HG03439 (cell line): Measurements from ENCODE around the gene TMEM183A.

Experiments
- ATAC-seq: cut with Tn5 transposase; IDR thresholded peaks from one replicate; pipeline ENCODE4 v1.9.1; 2021; ENCODE audit warnings: mild to moderate bottlenecking, moderate library complexity; ENCODE audit not compliant: unreplicated experiment

Gene TMEM183A

DNA sequence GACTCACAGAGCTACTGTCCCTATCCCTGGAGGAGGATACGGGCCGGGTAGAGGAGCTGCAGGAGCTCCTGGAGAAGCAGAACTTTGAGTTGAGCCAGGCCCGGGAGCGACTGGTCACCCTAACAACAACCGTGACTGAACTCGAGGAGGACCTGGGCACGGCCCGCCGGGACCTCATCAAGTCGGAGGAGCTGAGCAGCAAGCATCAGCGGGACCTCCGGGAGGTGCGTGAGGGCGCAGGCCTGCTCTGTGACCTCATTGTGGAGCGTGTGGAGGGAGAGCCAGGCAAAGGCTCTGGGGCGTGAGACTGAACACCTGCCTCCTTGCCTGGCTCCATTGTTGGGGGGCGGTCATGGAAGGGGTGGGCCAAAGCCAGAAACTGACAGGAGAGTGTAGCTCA is 38.2 kb downstream of the TMEM183A start:
- ATAC-seq: no peak

DNA sequence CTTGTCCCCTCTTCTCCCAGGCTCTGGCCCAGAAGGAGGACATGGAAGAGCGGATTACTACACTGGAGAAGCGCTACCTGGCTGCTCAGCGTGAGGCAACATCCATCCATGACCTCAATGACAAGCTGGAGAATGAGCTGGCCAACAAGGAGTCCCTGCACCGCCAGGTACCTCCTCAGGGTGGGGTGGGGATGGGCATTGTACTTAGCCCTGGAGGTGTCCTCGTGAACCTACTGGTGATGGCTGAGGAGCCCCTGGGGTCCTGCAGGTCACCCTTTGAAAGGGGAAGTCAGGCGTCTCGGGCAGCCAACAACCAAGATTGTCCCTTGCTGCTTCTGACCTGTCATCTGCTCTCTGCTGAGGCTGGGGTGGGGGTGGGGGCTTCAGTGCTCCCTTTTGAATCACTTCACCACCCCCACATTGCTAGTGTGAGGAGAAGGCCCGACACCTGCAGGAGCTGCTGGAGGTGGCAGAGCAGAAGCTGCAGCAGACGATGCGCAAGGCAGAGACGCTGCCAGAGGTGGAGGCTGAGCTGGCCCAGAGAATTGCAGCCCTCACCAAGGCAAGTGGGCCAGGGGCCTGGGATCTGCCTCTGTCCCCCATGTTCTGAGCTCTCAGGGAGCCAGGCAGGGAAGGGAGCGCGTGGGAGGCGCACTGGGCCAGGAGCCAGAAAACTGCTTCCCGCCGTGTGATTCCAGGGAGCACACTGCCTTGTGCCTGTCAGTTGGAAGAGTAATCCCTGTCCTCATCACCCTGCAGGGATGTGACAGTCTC is 38.8 kb downstream of the TMEM183A start:
- ATAC-seq: no peak

DNA sequence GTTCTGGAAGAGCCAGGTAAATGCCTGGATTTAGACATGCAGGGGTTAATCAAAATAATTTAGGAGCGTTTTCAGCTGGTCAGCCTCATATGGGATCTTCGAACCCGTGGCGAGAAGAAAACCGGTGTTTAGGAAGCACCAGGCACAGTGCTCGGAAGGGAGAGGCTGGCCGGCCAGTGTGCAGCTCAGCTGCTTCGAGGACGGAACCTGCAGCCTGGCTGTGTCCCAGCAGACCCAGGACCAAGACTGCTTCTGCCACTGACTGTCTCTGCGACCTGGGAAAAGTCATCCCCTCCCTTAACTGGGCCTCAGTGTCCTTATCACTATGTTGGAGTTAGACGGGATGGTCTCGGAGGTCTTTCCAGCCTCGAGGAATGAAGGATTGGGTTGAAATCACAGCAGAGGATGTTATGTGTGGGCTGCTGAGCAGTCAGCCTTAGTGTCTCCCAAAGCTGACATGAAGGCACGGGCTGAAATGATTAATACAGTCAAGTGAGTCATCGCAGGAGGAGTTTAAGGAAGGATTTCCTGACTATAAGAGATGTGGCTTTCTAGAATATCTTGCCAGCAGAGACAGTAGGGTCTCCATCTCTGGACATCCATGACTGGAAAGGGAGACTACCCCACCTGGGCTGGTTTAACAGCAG is 39.9 kb downstream of the TMEM183A start:
- ATAC-seq: no peak

DNA sequence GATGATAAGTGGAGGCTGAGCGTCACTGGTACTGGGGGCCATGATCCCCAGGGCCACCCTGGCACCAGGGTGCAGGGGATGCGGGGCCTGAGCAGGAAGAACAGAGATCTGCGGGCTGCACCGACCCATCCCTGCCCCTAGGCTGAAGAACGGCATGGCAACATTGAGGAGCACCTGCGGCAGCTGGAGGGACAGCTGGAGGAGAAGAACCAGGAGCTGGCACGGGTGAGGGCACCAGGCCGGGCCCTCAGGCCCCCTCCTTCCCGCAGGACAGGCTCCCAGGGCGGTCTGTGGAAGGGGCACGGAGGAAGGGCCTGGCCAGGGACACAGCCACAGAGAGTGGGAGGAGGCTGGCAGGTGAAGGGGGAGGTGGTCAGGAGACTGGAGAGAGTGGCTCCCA is 40.9 kb downstream of the TMEM183A start:
- no peak for ATAC-seq

DNA sequence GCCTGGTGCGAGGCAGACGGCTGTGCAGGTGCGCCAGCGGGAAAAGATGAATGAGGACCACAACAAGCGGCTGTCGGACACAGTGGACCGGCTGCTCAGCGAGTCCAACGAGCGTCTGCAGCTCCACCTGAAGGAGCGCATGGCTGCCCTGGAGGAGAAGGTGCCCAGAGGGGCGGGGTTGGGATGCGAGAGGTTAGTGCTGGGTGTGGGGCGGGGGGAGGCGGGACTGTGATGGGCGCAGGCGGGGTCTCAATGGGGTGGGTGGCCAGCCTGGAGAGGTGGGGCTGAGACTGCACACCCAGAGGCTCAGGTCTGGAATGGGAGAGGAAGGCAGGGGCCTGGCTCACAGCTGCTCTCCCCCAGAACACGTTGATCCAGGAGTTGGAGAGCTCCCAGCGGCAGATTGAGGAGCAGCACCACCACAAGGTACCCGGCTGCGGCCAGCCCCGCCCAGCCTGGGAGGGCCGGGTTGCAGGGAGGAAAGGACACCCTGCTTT is 41.4 kb downstream of the TMEM183A start:
- no peak for ATAC-seq

DNA sequence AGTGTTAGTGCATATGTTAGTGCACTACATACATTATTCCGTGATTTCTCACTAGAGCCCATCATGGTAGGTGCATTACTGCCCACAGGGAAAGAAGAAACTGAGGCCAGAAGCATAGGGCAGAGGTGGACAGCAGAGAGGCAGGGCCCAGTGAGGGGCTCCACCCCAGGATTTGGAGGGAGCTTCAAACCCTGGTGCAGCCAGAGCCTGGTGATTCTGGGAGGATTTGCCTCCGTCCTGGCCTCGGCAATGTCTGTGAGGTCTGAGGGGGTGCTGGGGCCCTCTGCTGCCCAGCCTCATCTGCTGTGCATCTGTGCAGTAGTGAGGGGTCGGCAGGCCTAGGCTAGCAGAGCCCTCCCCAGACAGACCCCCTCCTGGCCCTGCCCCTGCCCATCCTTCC is 41.9 kb downstream of the TMEM183A start:
- ATAC-seq: no peak

DNA sequence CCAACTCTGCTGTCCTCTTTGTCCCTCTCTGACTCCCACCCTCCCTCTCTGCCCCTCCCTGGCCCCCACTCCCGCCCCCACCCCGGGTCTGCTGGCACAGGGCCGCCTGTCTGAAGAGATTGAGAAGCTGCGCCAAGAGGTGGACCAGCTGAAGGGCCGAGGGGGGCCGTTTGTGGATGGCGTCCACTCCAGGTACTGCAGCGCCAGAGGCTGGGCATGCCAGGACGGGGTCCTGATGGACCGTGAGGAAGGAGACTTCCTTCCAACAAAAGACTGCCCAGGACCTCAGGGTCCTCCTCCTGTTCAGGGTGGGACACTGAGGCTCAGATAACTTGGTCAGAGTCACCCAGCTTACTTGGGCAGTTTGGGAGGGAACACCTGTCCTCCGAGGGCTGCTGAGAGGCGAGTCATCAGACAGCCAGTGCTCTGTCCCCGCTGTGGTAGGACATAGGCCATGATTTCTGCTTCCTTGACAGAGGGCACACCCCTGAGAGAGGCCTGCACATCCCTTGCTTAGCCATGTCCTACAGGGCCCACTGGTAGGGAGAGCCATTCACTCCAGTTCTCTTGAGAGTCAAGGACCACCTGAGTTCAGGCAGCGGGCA is 42.5 kb downstream of the TMEM183A start:
- ATAC-seq: no peak

DNA sequence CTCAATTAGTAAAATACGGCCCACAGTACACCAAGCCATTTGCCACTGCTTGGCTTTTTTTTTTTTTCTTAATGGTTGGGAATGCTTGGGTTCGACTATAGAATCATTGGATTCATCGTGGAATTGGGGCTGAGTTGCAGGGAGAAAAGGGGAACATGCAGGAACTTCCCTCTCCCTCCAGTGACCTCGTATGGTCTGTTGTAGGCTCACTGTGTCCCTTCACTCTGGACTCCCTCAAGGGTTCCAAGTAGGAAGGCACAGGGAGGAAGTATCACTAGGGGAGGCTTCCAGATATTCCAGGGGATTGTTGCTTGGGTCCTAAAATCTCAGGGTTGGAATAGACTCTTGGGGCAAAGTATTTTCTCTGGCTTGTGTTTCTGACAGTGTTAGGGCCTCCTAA is 43.7 kb downstream of the TMEM183A start:
- ATAC-seq: no peak

DNA sequence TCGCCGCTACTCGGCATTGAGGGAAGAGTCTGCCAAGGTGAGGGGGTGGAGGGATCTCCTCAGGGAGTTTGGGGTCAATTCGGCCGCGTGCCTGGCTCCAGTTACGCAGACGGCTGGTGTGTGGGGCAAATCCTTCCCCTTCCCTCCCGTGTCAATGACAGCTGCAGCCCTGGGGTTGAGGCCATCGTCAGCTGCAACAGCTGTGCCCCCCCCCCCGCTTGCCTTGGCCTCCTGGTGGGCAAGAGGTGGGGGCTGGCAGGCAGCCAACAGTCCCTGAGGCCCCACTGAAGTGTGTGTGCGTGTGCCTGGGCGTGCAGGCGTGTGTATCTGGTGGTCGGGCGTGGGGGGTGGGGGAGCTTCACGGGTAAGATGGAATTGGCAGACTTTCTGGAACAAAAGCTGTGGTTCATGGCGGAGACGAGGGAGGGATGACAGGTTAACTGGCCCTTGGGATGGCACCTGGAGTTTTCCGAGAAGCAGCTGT is 44.7 kb downstream of the TMEM183A start:
- ATAC-seq: no peak

DNA sequence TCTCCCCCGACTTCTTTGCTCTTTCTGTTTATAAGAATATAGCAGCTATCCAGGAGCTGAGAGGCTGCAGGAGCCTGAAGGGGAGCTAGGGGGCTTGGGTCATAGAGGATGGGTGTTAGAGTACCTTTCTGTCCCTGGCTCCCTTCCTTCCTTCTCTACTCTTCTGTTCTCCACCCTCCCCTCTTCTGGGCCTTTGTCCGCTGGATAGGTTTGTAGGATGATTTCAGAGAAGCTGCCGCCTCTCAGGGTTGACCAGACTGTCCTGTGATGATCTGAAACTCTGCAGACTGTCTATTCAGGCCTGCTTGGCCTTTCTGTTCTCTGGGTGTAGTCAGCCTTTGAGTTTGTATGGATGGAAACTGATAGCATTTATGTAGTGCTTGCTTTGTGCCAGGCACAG is 45.4 kb downstream of the TMEM183A start:
- no peak for ATAC-seq

DNA sequence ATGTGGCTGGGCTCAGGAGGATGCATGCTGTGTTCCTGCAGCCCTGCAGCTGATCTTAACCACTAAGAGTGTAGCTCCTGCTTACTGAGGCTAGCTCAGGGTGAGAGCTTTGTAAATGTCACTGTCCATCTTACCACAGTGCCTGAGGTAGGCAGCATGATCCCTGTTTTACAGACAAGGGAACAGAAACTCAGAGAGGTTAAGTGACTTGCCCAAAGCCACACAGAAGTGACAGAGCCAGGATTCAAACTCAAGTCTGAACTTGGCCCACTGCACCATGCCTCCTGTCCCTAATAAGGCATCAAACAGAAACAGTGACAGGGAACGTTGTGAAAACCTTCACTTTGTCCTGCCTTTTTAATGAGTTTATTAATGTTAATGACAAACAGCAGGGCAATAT is 47.0 kb downstream of the TMEM183A start:
- ATAC-seq: no peak

DNA sequence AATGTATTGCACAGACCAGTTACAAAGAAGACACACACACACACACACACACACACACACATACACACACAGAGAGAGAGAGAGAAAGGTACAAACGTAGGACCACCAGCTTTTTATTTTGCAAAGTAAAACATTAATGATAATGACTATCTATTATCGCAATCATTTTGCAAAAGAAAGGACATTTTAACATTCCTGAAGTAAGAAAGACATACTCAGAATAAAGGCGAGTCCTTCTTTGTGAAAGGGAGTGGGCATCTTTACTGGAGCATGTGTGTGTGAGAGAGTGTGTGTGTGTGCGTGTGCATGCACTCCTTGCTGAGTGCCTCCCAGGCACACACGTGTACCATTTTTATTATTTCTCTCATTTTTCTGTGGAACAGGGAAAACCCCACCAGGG is 47.5 kb downstream of the TMEM183A start:
- no peak for ATAC-seq

DNA sequence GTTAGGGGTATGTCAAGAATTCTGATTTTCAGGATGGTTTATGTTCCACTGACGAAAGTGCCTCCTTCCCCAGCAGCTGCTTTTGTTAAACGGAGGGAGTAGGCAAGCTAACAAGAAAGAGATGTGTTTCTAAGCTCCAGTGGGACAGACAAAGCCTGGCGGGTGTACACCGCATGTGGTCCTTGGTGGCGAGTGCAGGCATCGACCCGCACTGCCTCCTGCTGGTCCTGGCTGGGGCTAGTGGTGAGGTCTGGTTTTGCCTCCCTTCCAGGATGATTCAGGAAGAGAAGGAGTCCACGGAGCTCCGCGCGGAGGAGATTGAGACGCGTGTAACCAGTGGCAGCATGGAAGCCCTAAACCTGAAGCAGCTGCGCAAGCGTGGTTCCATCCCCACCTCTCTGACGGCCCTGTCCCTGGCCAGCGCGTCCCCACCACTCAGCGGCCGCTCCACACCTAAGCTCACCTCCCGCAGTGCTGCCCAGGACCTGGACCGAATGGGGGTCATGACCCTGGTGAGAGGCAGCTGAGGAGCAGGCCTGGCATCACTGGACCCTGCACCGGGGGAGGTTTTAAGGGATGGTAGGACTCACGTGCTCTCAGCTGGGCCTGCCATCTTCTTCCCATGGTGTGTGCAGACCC is 48.1 kb downstream of the TMEM183A start:
- ATAC-seq: no peak

DNA sequence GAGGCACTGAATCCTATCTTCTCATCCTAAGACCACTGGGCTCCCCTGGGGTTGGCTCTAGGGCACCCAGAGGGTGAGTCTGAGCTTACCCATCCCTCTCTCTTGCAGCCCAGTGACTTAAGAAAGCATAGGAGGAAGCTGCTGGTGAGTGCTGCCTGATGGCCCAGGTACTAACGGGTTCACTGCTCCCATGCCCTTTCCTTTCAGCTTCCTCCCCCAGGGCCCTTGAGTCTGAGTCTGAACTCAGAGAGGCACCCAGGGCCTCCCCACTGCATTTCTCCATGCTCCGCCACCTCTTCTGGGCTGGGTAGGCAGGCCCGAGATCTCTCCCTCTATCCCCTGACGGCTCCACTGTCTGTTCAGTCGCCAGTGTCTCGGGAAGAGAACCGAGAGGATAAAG is 48.8 kb downstream of the TMEM183A start:
- ATAC-seq: no peak

DNA sequence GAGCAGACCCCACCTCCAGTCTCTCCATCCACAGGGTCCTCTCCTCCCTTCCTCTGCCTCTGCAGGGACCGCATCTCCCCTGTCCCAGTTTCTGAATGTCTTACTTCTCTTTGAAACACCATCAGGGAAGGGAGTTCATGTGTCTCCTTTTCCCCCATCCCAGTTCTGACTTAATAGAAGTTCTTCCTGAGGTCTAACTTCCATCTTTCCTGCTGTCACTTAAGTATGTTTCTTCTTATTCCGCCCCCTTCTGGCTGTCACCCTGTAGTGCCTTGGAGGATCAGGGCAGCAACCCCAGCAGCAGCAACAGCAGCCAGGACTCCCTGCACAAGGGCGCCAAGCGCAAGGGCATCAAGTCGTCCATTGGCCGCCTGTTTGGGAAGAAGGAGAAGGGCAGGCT is 49.3 kb downstream of the TMEM183A start:
- no peak for ATAC-seq

DNA sequence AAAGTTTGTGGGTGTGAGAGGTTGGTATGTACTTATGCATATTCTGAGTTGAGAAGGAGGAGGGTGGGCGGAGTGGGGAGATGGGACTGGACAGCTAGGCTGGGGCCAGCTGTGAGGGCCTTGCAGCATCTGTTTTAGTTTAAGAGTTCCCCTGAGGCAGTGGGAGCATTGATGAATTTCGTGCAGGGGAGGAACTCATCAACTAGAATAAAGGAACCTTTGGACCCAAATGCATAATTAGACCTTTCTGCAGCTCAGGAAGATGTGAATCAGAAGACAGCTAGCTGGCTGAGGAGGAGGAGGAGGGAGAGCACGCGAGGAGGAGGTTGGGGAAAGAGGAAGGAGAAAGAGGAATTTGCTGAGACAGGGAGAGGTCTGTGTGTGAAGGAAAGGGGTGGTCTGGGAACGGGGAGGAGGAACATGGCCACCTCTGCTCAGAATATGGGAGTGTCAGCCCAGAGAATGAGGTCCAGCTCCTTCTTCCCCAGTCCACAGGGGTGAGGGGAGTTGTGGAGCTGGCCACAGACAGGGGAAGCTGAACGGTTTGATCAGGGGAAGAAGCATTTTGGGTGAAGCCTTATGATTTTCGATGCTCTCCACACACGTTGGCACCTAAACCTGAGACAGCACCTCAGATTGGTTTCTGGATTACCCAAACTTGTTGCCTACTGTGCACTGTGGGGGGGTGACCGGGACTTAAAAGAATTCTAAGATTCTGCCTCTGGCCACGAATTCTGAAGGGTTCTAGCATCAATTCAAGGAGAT is 50.9 kb downstream of the TMEM183A start:
- ATAC-seq: no peak

DNA sequence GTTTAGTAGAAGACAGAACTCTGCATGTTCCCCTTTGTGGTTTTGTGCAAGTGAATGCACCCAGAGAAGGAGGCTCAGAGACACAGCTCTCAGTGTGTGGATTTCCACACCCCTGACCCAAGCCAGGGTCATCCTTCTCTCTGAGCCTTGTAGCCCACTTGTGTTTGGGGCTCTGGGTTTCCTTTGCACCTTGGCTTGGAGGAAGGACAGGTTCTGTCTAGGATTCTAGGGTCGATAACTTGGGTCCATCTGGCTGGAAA is 51.4 kb downstream of the TMEM183A start:
- ATAC-seq: no peak

DNA sequence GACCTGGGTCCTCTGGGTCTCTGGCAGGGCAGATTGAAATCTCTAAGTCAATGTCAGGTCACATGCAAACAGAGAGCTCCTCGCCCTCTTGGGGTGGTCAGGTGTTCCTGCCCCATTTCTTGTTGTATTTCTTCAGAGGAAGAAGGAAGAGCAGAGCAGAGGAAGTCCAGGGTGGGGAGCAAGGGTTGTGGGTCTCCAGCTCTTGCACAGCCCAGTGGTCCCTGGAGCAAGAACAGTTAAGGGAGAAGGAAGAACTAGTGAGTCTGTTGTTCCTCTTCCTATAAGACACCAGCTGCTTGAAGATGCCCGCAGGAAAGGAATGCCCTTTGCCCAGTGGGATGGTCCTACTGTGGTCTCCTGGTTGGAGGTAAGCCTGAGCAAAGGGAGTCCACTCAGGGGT is 52.3 kb downstream of the TMEM183A start:
- ATAC-seq: no peak

DNA sequence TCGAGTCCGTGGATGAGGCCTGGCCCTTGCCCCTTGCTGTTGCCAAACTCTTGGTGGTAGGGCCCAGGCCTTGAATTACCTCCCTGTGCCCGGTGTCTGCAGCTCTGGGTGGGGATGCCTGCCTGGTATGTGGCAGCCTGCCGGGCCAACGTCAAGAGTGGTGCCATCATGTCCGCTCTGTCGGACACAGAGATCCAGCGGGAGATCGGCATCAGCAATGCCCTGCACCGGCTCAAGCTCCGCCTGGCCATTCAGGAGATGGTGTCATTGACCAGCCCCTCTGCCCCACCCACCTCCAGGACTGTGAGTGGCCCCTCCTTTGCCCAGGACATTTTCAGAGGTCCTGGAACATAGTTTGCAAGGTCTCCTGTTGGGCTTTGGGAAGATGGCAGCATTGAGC is 52.9 kb downstream of the TMEM183A start:
- ATAC-seq: no peak

DNA sequence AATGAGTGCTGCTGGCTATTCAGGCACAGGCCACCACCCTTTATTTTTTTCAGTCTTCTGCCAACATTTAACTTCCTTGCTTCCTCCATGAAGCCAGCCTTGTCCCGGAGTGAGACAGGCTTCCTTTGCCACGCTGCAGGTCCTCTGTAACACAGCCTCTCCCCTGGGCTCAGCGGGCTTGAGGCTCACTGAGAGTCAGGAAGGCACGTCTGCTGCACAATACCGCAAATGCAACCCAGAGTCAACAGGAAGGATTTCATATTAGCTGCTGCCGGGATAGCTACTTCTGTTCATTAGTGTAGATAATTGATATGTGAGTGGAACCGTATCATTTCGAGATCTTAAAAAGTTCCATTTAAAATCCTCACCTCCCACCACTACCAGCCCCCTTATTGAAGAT is 56.1 kb downstream of the TMEM183A start:
- no peak for ATAC-seq

DNA sequence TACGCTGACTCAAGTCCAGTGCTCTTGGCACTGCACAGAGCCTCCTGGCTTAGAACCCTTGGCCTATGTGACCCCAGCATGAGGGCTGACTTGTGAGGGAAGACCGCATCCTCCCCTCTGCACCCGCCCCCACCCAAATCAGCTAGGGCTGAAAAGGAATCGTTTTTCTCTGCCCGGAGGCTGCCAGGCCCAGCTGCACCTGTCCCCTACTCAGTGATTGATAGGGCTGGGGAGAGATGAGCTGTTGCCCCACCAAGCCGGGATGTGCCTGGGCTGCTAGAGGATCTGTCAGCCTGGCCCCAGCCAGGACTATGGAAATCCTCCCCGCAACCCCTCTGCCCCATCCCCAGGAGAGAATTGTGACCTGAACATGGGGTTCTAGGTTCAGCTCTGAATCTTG is 58.0 kb downstream of the TMEM183A start:
- ATAC-seq: no peak
